ENCODE measurements around the gene CLCA4.

DNA sequence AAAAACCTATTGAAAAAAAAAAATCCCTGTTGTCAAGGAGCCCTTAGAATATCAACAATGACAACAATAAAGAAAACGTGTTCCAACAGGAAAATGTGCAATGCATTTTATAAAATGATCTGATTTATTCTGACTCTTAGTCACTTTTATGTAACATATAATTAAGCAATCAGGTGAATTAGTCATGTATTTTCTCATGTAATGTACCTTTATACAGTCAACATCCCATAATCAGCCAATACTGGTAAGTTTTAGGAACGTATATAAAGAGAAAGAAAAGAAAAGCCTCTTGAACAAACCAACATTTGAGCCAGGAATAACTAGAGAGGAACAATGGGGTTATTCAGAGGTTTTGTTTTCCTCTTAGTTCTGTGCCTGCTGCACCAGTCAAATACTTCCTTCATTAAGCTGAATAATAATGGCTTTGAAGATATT lies at the start of gene CLCA4:
- TF ChIP-seq POLR2A (IDR thresholded peaks at IDR 0.05) = no peak
- TF ChIP-seq, protein P1, sequence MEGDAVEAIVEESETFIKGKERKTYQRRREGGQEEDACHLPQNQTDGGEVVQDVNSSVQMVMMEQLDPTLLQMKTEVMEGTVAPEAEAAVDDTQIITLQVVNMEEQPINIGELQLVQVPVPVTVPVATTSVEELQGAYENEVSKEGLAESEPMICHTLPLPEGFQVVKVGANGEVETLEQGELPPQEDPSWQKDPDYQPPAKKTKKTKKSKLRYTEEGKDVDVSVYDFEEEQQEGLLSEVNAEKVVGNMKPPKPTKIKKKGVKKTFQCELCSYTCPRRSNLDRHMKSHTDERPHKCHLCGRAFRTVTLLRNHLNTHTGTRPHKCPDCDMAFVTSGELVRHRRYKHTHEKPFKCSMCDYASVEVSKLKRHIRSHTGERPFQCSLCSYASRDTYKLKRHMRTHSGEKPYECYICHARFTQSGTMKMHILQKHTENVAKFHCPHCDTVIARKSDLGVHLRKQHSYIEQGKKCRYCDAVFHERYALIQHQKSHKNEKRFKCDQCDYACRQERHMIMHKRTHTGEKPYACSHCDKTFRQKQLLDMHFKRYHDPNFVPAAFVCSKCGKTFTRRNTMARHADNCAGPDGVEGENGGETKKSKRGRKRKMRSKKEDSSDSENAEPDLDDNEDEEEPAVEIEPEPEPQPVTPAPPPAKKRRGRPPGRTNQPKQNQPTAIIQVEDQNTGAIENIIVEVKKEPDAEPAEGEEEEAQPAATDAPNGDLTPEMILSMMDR (IDR thresholded peaks at IDR 0.05) = no peak

Data from Peyer's patch (tissue), 4 donors.